ENCODE data around the gene RASGRF2. TPM values are rescaled to one million over a fixed set of nuclear protein-coding genes. Genes with fewer than 3 reads are reported as not detected.

The RASGRF2 gene
- total and polyA plus RNA-seq, 2 of the 8 experiments (the other 6 are each of a cell fraction or from before 2014, with no cell fraction given) = 2.6 to 29.5 TPM

- TF ChIP-seq USF2 (IDR thresholded peaks at IDR 0.05; ENCODE audit: low read length) = no peak
- no peak for TF ChIP-seq TBP (IDR thresholded peaks at IDR 0.05; ENCODE audit: low read depth, low read length)
- TF ChIP-seq MAFK (IDR thresholded peaks at IDR 0.05; ENCODE audit: low read depth, low read length) = no peak
- TF ChIP-seq SAP30 (IDR thresholded peaks at IDR 0.05; ENCODE audit: insufficient read depth, insufficient replicate concordance, low read length) = no peak
- TF ChIP-seq RBBP5 (IDR thresholded peaks at IDR 0.05; ENCODE audit: borderline replicate concordance, low read depth, low read length) = no peak
- no peak for TF ChIP-seq POU5F1 (IDR thresholded peaks at IDR 0.05; ENCODE audit: low read depth, low read length)
- TF ChIP-seq TEAD4 (IDR thresholded peaks at IDR 0.05; ENCODE audit: low read depth, low read length) = no peak
- no peak for TF ChIP-seq ASH2L (IDR thresholded peaks at IDR 0.05; ENCODE audit: low read length)
These were observed 204.8 kb downstream of the RASGRF2 start (continued) for GRCh38 chr5:81164936-81165335.

Data from H1 (cell line).